ENCODE results near the gene C6orf62.
A peak's percentile ranks its signal among the peaks of the same experiment; 100 is the strongest.
"Not testable (repeated sequence)": the region's sequence is repeated elsewhere in the genome, so short reads cannot be mapped to it uniquely, and the experiment has no call there.

Gene C6orf62

DNA sequence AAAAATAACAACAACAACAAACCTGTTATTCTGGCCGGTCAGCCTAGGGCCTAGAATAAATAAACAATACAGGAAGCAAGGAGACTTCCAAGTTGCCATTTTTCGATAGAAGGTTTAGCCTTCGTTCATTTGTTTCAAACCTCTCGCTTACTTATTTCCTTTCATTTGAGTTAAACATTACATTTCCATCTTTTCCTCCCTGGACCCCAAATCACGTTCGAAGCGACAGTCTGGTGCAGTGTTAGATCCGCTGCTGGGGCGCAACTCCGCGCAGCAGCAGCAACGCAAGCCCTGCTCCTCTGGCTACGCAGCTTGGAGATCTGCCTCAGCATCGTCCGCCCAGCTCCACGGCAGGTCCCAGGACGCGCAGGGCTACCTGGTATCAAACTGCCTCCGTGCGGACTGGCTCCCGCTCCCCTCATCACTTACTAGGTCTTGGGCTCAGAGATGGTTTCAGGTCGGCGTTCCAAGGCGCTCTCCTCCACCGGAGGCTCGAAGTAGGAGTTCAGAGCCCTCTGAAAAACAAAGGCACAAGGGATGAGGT lies 52.8 kb downstream of the C6orf62 start:
- DNase-seq (ENCODE audit: low spot score) = peak; percentile 52
- in situ Hi-C loops (cut with MboI; ENCODE audit: low sequenced_read_pairs, unreplicated experiment) = no loop called here
- TF ChIP-seq, protein P1, sequence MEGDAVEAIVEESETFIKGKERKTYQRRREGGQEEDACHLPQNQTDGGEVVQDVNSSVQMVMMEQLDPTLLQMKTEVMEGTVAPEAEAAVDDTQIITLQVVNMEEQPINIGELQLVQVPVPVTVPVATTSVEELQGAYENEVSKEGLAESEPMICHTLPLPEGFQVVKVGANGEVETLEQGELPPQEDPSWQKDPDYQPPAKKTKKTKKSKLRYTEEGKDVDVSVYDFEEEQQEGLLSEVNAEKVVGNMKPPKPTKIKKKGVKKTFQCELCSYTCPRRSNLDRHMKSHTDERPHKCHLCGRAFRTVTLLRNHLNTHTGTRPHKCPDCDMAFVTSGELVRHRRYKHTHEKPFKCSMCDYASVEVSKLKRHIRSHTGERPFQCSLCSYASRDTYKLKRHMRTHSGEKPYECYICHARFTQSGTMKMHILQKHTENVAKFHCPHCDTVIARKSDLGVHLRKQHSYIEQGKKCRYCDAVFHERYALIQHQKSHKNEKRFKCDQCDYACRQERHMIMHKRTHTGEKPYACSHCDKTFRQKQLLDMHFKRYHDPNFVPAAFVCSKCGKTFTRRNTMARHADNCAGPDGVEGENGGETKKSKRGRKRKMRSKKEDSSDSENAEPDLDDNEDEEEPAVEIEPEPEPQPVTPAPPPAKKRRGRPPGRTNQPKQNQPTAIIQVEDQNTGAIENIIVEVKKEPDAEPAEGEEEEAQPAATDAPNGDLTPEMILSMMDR (IDR thresholded peaks at IDR 0.05; ENCODE audit: borderline replicate concordance, control extremely low read depth, extremely low read depth, insufficient read depth, missing control alignments) = no peak

DNA sequence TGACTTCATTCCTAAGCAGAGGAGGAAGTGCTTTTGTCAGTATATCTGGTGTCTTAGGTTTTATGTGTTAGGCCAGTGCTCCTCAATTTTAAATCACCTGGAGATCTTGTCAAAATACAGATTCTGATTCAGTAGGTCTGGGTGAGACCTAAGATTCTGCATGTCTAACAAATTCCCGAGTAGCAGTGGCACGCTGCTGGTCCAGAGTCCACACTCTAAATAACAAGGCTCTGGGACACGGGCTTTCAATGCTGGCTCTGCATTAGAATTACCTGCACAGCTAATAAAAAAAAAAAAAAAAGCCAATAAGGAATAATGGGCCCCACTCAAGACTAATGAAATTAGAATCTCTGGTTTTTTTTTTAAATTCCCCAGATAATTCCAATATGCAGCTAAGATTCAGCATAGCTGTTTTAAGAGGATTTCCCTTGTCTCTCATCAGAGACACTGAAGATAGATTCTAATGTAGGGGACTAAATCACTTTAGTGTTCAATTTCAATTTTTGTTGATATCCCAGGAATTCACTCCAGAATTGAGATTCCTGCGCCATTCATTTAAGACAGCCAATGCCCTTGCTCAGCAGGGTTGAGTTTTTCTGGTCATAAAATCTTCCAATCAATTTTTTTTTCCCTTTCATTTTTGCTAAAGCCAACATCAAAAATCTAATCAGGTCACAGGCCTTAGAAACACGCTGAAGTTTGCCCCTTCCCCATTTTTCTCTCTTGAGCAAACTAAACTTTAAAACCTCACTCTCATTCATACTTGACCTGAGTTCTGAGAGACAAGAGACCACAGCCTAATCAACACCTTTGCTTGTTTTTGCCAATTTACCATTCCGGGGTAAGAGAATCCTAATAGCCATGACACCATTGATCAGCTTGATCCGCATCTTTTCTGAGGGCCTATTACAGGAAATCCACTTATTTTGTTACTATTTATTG lies 54.6 kb downstream of the C6orf62 start:
- in situ Hi-C loops (cut with MboI; ENCODE audit: low sequenced_read_pairs, unreplicated experiment) = no loop called here
- no peak for DNase-seq (ENCODE audit: low spot score)
- TF ChIP-seq, protein P1 (IDR thresholded peaks at IDR 0.05; ENCODE audit: borderline replicate concordance, control extremely low read depth, extremely low read depth, insufficient read depth, missing control alignments) = no peak

DNA sequence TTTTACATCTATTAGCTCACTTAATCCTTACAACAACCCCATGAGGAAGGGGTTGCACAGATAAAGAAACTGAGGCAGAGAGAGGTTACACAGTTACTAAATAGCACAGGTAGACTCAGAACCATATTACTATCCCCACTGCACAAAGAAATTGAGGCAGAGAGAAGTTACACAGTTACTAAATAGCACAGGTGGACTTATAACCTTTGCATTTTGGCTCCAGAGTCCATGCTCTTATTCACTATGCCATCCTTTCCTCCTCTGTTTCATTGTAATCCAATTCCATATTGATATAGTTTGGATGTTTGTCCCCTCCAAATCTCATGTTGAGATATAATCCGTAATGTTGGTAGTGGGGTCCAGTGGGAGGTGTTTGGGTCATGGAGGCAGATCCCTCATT lies 55.8 kb downstream of the C6orf62 start:
- in situ Hi-C loops (cut with MboI; ENCODE audit: low sequenced_read_pairs, unreplicated experiment) = no loop called here
- TF ChIP-seq, protein P1 (IDR thresholded peaks at IDR 0.05; ENCODE audit: borderline replicate concordance, control extremely low read depth, extremely low read depth, insufficient read depth, missing control alignments) = no peak
- DNase-seq (ENCODE audit: low spot score) = no peak

DNA sequence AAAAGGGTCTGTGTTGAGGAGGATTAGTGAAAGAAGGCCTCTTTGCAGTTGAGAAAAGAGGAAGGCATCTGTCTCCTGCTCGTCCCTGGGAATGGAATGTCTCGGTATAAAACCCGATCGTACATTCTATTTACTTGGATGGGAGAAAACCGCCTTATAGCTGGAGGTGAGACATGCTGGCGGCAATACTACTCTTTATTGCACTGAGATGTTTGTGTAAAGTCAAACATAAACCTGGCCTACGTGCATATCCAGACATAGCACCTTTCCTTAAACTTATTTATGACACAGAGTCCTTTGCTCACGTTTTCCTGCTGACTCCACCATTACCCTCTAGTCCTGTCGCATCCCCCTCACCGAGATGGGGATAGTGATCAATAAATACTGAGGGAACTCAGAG lies 56.7 kb downstream of the C6orf62 start:
- no peak for DNase-seq (ENCODE audit: low spot score)
- TF ChIP-seq, protein P1 (IDR thresholded peaks at IDR 0.05; ENCODE audit: borderline replicate concordance, control extremely low read depth, extremely low read depth, insufficient read depth, missing control alignments) = no peak
- in situ Hi-C loops (cut with MboI; ENCODE audit: low sequenced_read_pairs, unreplicated experiment) = no loop called here

DNA sequence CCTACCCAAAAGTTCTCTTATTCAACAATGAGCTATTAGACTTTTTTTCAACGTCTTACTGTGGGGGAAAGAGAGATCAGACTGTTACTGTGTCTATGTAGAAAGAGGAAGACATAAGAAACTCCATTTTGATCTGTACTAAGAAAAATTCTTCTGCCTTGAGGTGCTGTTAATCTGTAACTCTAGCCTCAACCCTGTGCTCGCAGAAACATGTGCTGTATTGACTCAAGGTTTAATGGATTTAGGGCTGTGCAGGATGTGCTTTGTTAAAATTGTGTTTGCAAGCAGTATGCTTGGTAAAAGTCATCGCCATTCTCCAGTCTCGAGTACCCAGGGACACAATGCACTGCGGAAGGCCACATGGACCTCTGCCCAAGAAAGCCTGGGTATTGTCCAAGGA lies 57.2 kb downstream of the C6orf62 start:
- in situ Hi-C loops (cut with MboI; ENCODE audit: low sequenced_read_pairs, unreplicated experiment); DNase-seq (ENCODE audit: low spot score): not testable (repeated sequence)

DNA sequence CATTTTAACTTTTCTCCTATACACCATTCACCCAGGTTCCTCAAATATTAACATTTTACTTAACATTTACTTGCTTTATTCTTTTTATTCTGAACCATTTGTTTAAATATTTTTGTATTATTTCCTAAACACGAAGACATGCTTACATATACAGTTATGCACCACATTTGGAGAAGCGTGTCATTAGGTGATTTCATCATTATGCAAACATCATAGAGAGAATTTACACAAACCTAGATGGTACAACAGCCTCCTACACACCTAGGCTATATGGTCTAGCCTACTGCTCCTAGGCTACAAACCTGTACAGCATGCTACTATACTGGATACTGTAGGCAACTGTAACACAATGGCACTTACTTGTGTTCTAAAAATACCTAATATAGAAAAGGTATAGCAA lies 58.8 kb downstream of the C6orf62 start:
- TF ChIP-seq, protein P1 (IDR thresholded peaks at IDR 0.05; ENCODE audit: borderline replicate concordance, control extremely low read depth, extremely low read depth, insufficient read depth, missing control alignments) = no peak
- in situ Hi-C loops (cut with MboI; ENCODE audit: low sequenced_read_pairs, unreplicated experiment) = no loop called here
- DNase-seq (ENCODE audit: low spot score) = no peak

DNA sequence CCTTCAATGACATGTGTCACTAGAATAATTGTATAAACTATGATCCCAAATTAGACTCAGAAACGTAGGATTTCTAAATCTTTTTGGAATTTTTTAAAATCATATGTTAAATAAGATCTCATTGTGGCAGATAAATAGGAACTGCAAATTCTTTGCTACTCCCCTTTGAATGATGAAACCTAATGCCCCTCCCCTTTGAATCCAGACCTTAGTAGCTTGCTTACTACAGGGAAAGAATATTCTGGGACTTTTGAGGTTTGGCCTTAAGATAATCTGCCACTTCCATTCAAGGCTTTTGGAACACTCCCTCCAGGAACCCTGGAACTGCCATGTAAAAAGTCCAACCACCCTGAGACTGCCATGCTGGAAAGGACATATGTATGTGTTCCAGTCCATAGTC lies 59.4 kb downstream of the C6orf62 start:
- TF ChIP-seq, protein P1 (IDR thresholded peaks at IDR 0.05; ENCODE audit: borderline replicate concordance, control extremely low read depth, extremely low read depth, insufficient read depth, missing control alignments) = no peak
- in situ Hi-C loops (cut with MboI; ENCODE audit: low sequenced_read_pairs, unreplicated experiment) = no loop called here
- DNase-seq (ENCODE audit: low spot score) = no peak
